RCC 7860 (cell line): ENCODE results near the gene CHRM4.
"Not testable (repeated sequence)": the region's sequence is repeated elsewhere in the genome, so short reads cannot be mapped to it uniquely, and the experiment has no call there.

Experiments
- DNase-seq: peaks from one replicate; pipeline ENCODE4 v3.0.0-alpha.2; 2015; ENCODE audit warnings: low spot score
- FAIRE-seq: peaks from 2 replicates; lab custom pipeline; 2012; peaks lifted over from hg19 to GRCh38; lab: Jason Lieb, UNC

The CHRM4 gene

GRCh38 chr11:46382646-46383403, 8.8 kb downstream of the CHRM4 start:
- FAIRE-seq = no peak
- DNase-seq = no peak

DNA sequence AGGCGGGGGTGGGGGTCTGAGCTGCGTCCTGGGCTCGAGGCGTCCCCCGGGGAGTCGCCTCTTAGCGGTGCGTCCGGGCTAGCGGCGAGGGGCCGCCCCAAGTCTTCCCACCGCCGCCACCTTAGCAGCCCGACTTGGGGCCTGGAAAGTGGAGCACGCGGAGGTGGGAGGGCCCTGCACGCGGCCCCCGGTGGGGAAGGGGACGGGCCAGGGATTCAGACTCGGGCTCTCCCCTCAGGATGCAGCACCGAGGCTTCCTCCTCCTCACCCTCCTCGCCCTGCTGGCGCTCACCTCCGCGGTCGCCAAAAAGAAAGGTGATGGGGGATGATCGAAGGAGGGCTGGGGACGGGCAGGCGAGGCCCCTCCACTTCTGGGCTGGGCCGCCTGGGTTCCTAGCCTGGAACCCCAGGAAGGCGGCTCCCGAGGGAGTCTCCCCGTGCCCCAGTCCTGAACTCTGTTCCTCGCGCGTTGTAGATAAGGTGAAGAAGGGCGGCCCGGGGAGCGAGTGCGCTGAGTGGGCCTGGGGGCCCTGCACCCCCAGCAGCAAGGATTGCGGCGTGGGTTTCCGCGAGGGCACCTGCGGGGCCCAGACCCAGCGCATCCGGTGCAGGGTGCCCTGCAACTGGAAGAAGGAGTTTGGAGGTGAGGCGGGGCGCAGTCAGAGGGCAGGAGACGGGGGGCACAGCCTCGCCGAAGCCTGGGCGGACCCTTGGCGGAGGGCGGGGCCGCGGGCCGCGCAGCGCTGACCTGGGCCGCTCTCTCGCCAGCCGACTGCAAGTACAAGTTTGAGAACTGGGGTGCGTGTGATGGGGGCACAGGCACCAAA, 9.5 kb downstream of the CHRM4 start:
- DNase-seq = no peak
- no peak for FAIRE-seq

DNA sequence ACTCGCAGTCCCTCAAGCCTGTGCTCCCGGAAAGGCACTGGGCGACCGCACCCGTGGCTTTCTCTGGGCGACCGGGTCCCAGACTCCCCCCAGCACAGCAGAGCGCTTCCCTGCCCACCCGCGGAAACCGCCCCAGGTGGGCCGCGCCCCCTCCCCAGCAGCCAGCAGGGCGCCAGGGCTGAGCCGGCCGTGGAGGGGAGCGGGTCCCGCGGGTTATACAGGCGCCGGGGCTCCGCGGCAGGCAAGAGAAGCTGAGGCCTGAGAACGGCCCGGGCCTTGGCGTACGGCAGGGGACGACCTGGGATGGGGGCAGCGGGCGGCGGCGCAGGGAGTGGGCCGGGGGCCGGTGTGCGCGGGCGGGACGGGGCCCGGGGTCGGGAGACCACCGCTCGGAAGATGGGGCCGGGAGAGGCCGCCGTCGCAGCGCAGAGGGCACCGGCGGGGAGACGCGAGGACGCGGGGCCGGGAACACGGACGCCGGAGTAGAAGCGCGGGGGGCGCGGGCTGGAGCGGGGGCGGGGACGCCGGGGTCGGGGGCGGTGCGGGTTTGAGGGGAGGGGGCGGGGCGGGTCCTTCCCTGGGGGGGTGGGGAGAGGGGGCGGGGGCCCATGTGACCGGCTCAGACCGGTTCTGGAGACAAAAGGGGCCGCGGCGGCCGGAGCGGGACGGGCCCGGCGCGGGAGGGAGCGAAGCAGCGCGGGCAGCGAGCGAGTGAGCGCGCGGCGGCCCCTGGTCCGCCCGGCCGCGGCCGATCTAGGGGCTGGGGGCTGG, 10.3 kb downstream of the CHRM4 start, which contains the start of gene MDK:
Gene MDK (plus strand): TSS at position 622 of the 771 bp plus-strand sequence. CDS start 389 bp downstream, outside the sequence.
- DNase-seq (no peak), FAIRE-seq (no peak)

DNA sequence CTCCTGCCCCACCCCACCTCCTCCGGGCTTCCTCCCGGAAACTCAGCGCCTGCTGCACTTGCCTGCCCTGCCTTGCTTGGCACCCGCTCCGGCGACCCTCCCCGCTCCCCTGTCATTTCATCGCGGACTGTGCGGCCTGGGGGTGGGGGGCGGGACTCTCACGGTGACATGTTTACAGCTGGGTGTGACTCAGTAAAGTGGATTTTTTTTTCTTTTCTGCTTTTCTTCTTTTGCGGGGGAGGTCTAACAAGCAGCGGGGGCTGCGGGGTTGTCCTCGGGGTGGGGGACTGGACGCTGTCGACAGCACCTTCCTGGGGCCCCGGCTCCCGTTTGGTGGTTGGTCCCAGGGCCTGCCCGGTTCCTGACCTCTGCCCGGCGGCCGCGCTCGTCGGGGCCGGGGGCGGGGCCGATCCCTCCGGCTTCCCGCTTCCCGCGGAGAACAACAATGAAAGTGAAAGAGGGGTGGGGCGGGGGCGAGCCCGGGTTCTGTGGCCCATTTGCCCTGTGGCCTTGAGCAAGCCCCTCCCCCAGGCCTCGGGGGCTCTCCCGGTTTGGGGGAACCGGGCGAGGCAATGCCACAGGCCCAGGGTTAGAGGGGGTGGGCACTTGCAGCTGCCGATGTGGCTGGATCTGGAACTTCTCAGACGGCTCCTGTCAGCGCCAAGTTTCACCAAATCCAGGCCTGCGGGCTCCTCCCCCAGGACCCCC, 11.1 kb downstream of the CHRM4 start:
- FAIRE-seq (no peak), DNase-seq (no peak)

GRCh38 chr11:46379482-46380293, 11.9 kb downstream of the CHRM4 start:
- not testable (repeated sequence) for DNase-seq, FAIRE-seq

DNA sequence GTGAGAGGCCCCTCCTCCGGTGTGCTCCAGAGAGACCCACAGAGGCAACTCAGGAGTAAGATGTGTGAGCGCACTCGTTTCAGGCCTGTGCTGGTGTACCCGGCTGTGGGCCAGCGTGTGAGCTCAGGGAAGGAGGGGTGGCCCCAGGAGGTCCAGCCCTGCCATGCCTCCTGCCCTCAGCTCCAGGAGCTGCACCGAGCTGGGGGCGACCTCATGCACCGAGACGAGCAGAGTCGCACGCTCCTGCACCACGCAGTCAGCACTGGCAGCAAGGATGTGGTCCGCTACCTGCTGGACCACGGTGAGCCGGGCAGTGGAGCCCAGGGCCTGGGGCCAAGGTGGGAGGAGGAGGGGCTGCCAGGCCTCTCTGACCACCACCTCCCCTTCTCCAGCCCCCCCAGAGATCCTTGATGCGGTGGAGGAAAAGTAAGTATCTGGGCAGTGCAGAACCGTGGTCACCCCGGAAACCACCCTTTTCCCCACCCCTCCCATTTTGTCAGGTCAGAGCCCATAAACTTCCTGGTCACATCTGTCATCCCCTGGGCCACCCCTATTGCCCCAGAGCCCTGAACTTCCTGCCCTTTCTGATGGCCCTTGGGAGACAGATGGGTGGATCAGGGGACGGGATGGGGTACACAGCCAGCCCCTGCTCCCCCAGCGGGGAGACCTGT, 12.6 kb downstream of the CHRM4 start:
- DNase-seq (no peak), FAIRE-seq (no peak)

DNA sequence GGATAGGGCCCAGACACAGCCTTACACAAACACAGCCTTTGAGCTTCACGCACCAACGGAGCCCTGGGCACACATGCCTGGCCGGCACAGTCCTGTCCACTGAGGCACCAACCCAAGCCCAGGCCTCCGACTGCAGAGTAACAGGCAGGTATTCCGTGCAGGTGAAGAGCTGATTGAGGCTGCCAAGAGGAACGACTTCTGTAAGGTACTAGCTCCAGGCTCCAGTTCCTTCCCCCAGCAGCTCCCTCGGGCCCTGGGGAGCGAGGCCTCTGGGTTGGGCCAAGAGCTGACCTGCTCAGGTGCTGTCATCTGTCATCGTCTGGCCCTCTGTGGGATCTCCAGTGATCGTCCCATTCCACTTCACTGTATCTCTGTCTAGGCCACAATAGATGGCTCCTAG, 13.3 kb downstream of the CHRM4 start:
- no peak for FAIRE-seq
- DNase-seq = no peak

DNA sequence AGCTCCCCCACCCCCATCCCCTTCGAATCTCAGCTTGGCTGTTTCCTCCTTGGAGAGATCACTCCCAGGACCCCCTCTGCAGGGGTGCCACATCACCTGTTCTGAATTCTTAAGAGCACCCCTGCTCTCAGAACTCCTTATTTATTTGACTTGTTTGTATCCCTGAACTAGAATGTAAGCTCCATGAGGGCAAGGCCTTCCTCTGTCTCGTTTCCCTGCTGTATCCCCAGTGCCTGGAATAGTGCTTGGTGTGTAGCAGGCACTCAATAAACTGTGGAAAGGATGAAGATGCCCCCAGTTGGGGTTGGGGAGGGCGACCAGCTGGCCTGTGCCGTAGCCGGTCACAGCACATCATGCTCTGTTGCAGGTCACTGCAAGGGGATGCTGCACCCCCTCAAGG, 13.7 kb downstream of the CHRM4 start:
- FAIRE-seq (no peak), DNase-seq (no peak)

GRCh38 chr11:46377290-46377689, 14.3 kb downstream of the CHRM4 start:
- DNase-seq = no peak
- no peak for FAIRE-seq

DNA sequence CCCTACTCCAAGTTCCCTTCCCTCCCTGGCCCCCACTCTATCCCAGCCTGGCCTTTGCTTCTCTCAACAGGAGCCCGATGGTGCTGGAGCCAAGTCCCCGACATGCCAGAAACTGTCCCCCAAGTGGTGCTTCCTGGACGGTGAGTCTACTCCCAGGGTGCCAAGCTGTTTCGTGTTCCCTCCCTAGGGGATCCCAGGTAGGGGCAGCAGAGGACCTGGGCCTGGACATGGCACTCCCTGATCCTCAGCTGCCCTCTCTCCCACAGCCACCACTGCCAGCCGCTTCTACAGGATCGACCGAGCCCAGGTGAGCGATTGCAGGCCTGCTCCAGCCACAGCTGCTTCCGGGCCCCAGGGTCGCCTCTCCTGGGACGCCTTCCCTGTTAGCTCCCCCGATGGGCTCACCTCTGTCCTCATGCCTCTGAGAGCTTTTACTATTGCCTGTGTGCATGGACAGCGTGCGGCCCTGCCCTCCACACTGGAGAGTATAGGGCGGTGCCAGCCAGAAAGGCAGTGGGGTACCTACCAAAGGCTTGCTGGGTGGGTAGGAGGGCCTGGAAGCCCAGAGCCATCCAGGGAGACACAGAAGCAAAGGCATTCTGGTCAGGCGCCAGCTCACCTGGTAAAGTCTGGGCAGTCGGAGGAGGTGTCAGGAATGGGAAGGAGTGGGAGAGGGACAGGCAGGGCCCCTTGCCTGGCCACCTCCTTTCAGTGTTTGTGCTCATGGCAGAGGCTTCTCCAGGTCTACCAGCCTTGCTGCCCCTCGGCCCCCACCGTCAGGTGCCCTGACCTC, 15.1 kb downstream of the CHRM4 start:
- DNase-seq (no peak), FAIRE-seq (no peak)

DNA sequence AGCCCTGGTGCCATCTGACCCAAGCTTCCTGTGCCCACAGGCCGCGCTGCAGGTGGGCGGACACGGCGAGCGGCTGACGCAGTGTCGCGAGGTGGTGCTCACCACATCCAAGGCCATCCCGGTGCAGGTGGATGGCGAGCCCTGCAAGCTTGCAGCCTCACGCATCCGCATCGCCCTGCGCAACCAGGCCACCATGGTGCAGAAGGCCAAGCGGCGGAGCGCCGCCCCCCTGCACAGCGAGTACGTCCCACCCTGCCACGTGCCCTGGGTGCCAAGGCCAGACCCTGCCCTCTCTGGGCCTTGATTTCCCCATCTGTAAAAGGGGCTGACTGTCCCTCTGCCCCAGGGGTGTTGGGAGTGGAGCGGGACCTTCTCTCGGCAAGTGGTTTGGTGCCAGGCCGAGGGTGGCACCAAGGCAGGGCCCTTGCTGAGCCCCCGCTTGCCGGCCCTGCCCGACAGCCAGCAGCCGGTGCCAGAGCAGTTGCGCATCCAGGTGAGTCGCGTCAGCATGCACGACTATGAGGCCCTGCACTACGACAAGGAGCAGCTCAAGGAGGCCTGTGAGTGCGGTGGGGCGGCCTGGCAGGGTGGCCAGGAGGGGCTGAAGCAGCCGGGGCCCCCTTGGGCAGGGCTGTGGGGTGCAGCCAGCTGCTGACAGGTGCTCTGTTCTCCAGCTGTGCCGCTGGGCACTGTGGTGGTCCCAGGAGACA, 16.0 kb downstream of the CHRM4 start:
- FAIRE-seq = no peak
- no peak for DNase-seq

GRCh38 chr11:46374815-46375214, 16.8 kb downstream of the CHRM4 start:
- FAIRE-seq = no peak

GRCh38 chr11:46373787-46374740, 17.5 kb downstream of the CHRM4 start:
- FAIRE-seq = no peak
- no peak for DNase-seq

More at GRCh38 chr11:46374815-46375214, 16.8 kb downstream of the CHRM4 start:
- no peak for DNase-seq

- FAIRE-seq, DNase-seq: not testable (repeated sequence)
Measured at GRCh38 chr11:46372501-46372900, 19.1 kb downstream of the CHRM4 start.

DNA sequence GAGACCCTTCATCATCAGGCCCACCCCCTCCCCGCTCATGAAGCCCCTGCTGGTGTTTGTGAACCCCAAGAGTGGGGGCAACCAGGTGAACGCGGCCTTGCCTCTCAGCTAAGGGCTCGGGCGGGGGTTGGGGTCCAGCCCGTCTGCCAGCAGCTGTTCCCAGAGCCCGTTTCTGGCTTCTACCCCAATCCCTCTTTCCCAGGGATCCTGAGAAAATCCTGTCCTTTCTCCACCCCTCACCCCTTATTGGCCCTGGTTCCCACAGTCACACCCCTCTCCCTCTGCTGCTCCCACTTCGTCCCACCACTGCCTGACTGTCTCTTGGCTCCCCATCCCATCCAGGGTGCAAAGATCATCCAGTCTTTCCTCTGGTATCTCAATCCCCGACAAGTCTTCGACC, 19.5 kb downstream of the CHRM4 start:
- no peak for DNase-seq

DNA sequence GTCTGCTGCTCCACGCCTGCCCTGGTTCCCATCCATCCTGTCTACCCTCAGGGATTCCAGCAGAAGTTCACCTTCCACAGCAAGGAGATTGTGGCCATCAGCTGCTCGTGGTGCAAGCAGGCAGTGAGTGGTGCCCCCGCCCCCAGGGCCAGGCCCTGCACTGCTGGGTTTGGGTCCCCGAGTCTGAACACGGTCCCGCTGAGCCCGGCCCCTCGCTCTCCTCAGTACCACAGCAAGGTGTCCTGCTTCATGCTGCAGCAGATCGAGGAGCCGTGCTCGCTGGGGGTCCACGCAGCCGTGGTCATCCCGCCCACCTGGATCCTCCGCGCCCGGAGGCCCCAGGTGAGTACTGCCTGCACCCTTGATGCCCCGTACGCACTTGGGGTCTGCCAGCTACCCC, 20.3 kb downstream of the CHRM4 start:
- not testable (repeated sequence) for FAIRE-seq, DNase-seq

More for the DNA sequence above, 19.5 kb downstream of the CHRM4 start:
- FAIRE-seq = no peak

DNA sequence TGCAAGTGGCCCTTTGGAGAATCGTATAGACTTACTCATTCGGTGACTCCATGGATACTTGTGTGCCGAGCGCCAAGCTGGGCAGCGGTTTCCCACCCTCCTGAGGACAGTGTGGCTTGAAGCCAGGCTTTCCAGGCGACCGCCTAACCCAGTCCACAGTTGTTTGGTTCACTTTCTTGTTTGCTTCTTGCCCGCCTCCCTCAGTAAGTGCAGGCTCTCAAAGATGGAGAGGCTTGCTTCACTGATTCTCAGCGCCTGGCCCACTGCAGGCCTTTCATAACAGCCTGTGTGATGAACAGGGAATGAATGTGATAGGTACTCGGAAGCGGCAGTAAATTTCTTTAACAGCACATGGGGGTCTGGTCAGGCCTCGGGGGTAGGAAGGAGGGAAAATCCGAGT, 21.3 kb downstream of the CHRM4 start:
- FAIRE-seq (no peak), DNase-seq (no peak)
